Measurements from ENCODE around the gene MAN1C1. TPM values are rescaled to one million over a fixed set of nuclear protein-coding genes. Genes with fewer than 3 reads are reported as not detected.

The MAN1C1 gene
- total RNA-seq, 2 experiments from 2014 or later, result 3.7 to 4.4 TPM

DNA sequence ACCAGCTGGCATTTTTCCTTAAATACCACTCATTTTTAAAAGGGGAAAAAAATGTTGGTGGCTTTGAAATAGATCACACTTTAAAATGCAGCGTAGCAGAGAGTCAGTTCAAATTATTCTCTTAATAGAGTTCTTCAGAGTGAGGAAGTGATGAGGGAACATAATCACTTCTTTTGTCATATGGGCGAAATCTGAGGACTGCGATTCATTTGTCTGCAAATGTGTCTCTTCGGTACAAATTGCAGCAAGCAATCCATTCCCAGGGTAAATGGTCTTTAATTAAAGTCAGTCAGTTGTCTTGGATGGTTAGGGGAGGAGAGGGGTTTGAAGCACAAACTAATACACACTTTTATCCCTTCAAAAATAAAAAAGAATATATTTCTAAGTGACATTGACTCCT, 97.4 kb downstream of the MAN1C1 start:
- H3K4me3 Mint-ChIP-seq, result no peak overlapping the region
- POLR2A ChIA-PET, result interaction anchor here (1.2 kb wide), 1 partner anchor 9 kb away, joined by 3 read pairs; no protein-coding TSS in a partner anchor
- CTCF ChIA-PET, result interaction anchor here (0.9 to 1.6 kb wide), 6 partner anchors 14 to 102 kb away, joined by 3 to 4 read pairs (median 3); no protein-coding TSS in a partner anchor
- H3K27me3 Mint-ChIP-seq, result no peaks in the 10 kb centered on the region
- H3K36me3 Mint-ChIP-seq (ENCODE audit: low read depth), result peaks cover 1% of the 10 kb centered on the region
- peaks cover 4% of the 10 kb centered on the region for H3K9me3 Mint-ChIP-seq
- H3K4me1 Mint-ChIP-seq (ENCODE audit: low read depth), result peaks cover 51% of the 10 kb centered on the region
- H3K27ac Mint-ChIP-seq, result no peak overlapping the region
- intact Hi-C loops (cut with micrococcal nuclease), result loop anchor here (10.0 kb wide), 1 partner anchor 81 kb away; no protein-coding TSS in a partner anchor
- ATAC-seq, result no peak
- DNase-seq, result no peak
- TF ChIP-seq, protein P1, sequence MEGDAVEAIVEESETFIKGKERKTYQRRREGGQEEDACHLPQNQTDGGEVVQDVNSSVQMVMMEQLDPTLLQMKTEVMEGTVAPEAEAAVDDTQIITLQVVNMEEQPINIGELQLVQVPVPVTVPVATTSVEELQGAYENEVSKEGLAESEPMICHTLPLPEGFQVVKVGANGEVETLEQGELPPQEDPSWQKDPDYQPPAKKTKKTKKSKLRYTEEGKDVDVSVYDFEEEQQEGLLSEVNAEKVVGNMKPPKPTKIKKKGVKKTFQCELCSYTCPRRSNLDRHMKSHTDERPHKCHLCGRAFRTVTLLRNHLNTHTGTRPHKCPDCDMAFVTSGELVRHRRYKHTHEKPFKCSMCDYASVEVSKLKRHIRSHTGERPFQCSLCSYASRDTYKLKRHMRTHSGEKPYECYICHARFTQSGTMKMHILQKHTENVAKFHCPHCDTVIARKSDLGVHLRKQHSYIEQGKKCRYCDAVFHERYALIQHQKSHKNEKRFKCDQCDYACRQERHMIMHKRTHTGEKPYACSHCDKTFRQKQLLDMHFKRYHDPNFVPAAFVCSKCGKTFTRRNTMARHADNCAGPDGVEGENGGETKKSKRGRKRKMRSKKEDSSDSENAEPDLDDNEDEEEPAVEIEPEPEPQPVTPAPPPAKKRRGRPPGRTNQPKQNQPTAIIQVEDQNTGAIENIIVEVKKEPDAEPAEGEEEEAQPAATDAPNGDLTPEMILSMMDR (IDR thresholded peaks at IDR 0.05), result no peak

DNA sequence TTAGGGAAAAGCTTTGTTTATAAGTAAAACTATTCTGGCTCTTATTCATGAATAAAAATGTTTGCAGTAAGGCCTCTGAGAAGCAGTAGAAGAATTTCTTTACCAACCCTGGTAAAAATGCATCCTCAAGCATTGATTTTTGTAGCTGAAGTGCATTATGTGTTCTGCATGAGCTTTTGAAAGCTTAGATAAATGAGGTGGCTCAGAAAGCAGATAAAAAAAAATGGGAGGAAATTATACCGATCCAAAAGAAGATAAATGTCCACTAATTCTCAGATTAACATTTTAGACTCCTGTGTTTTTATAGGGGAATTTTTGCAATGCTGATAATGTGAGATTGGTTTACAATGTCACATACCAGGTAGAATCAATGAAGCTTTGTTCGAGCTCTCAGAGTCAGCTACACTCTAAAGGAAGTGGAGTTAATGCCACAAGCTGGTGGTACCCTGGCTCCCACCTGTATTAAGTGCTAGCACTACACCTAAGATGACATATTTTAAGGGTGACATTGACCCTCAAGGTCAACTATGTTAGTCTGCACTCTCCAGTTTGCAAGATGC, 97.9 kb downstream of the MAN1C1 start:
- Mint-ChIP-seq H3K4me3 (no peak overlapping the region), H3K27me3 (no peaks in the 10 kb centered on the region), H3K4me1 (ENCODE audit: low read depth) (peaks cover 50% of the 10 kb centered on the region), H3K27ac (no peak overlapping the region), H3K9me3 (peaks cover 4% of the 10 kb centered on the region), H3K36me3 (ENCODE audit: low read depth) (peaks cover 1% of the 10 kb centered on the region)
- intact Hi-C loops (cut with micrococcal nuclease), result loop anchor here (10.0 kb wide), 1 partner anchor 80 kb away; no protein-coding TSS in a partner anchor
- ChIA-PET CTCF (interaction anchor here (0.7 to 1.6 kb wide), 8 partner anchors 14 to 103 kb away, joined by 3 to 4 read pairs (median 3); no protein-coding TSS in a partner anchor), POLR2A (interaction anchor here (1.2 kb wide), 1 partner anchor 10 kb away, joined by 3 read pairs; no protein-coding TSS in a partner anchor)
- TF ChIP-seq, protein P1 (IDR thresholded peaks at IDR 0.05), result no peak
- DNase-seq (no peak), ATAC-seq (no peak)

DNA sequence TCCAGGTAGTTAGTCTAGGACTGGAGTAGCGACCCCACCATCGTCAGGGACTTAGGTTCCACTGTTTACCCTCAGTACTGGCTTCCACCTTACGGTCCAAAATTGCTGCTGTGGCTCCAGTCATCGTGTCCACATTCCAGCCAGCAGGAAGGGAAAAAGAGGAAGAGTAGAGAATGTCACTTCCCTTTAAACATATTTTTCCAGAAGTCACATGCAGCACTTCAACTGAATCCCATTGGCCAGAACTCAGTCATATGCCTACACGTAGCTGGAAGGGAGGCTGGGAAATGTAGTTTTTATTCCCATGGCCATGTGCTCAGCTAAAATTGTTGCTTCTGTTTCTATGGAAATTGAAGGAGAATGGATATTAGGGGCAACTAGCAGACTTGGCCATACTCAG, 99.3 kb downstream of the MAN1C1 start:
- no peak for ATAC-seq
- intact Hi-C loops (cut with micrococcal nuclease), result loop anchor here (10.0 kb wide), 1 partner anchor 79 kb away; no protein-coding TSS in a partner anchor
- no peak overlapping the region for H3K4me3 Mint-ChIP-seq
- no peak for DNase-seq
- no peaks in the 10 kb centered on the region for H3K27me3 Mint-ChIP-seq
- POLR2A ChIA-PET, result interaction anchor here (0.7 to 2.3 kb wide), 2 partner anchors 11 to 39 kb away, joined by 3 to 4 read pairs; no protein-coding TSS in a partner anchor
- TF ChIP-seq, protein P1 (IDR thresholded peaks at IDR 0.05), result no peak
- H3K36me3 Mint-ChIP-seq (ENCODE audit: low read depth), result peaks cover 3% of the 10 kb centered on the region
- peaks cover 4% of the 10 kb centered on the region for H3K9me3 Mint-ChIP-seq
- H3K4me1 Mint-ChIP-seq (ENCODE audit: low read depth), result peaks cover 41% of the 10 kb centered on the region
- H3K27ac Mint-ChIP-seq, result no peak overlapping the region
- CTCF ChIA-PET, result interaction anchor here (1.4 to 2.0 kb wide), 2 partner anchors 9 to 18 kb away, joined by 3 to 5 read pairs; no protein-coding TSS in a partner anchor

DNA sequence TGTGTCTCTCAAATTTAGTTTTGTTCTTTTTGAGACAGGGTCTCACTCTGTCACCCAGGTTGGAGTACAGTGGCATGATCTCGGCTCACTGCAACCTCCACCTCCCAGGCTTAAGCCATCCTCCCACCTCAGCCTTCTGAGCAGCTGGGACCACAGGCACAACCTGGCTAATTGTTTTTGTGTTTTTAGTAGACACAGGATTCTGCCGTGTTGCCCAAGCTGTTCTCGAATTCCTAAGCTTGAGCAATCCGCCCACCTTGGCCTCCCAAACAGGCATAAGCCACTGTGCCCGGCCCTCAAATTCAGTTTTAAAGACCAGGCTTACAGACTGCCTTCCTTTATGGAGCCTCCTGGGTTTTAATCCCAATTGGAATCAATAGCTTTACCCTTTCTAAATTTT, 99.7 kb downstream of the MAN1C1 start:
- H3K4me1 Mint-ChIP-seq (ENCODE audit: low read depth), result peaks cover 38% of the 10 kb centered on the region
- CTCF ChIA-PET, result interaction anchor here (1.4 to 2.0 kb wide), 2 partner anchors 9 to 19 kb away, joined by 3 to 5 read pairs; no protein-coding TSS in a partner anchor
- POLR2A ChIA-PET, result interaction anchor here (2.3 kb wide), 1 partner anchor 40 kb away, joined by 4 read pairs; no protein-coding TSS in a partner anchor
- TF ChIP-seq, protein P1 (IDR thresholded peaks at IDR 0.05), result no peak
- intact Hi-C loops (cut with micrococcal nuclease), result loop anchor here (10.0 kb wide), 1 partner anchor 78 kb away; no protein-coding TSS in a partner anchor
- H3K27me3 Mint-ChIP-seq, result no peaks in the 10 kb centered on the region
- H3K27ac Mint-ChIP-seq, result no peak overlapping the region
- H3K4me3 Mint-ChIP-seq, result no peak overlapping the region
- peaks cover 3% of the 10 kb centered on the region for H3K36me3 Mint-ChIP-seq (ENCODE audit: low read depth)
- peaks cover 4% of the 10 kb centered on the region for H3K9me3 Mint-ChIP-seq
- DNase-seq (no peak), ATAC-seq (no peak)

DNA sequence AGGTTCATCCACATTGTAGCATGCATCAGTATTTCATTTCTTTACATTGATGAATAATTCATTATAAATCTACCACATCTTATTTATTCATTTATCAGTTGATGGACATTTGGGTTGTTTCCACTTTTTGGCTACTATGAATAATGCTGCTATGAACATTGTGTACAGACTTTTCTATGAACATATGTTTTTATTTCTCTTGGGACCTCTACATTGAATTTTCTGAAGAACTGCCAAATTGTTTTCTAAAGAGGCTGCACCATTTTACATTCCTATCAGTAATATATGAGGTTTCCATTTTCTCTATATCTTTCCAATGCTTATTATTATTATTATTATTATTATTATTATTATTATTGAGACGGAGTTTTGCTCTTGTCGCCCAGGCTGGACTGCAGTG, 102.1 kb downstream of the MAN1C1 start:
- DNase-seq, result no peak
- peaks cover 4% of the 10 kb centered on the region for H3K9me3 Mint-ChIP-seq
- H3K27me3 Mint-ChIP-seq, result no peaks in the 10 kb centered on the region
- ChIA-PET CTCF (no interaction called here), POLR2A (interaction anchor here (0.7 kb wide), 1 partner anchor 35 kb away, joined by 3 read pairs; no protein-coding TSS in a partner anchor)
- TF ChIP-seq, protein P1 (IDR thresholded peaks at IDR 0.05), result no peak
- peaks cover 41% of the 10 kb centered on the region for H3K4me1 Mint-ChIP-seq (ENCODE audit: low read depth)
- no peak for ATAC-seq
- intact Hi-C loops (cut with micrococcal nuclease), result loop anchor here (10.0 kb wide), 1 partner anchor 76 kb away; no protein-coding TSS in a partner anchor
- no peak overlapping the region for H3K4me3 Mint-ChIP-seq
- H3K27ac Mint-ChIP-seq, result no peak overlapping the region
- H3K36me3 Mint-ChIP-seq (ENCODE audit: low read depth), result peaks cover 3% of the 10 kb centered on the region
